ENCODE data around the gene AKR1C4. TPM values are rescaled to one million over a fixed set of nuclear protein-coding genes. Genes with fewer than 3 reads are reported as not detected.

Gene AKR1C4
- total RNA-seq, 1 donor from 2014 or later: not detected

GRCh38 chr10:5268234-5268633 lies 71.6 kb downstream of the AKR1C4 start:
- DNase-seq: no peak

Other genes starting within 250 kb of the AKR1C4 start
- gene AKR1C1, start 233.4 kb upstream of the AKR1C4 start, total RNA-seq: 5.4 TPM
- 2.8 TPM for gene AKR1C2, start 193.0 kb upstream of the AKR1C4 start, total RNA-seq
- gene AKR1C3, start 102.4 kb upstream of the AKR1C4 start, total RNA-seq: 4.0 TPM
- not detected for gene AKR1C8, start 11.7 kb upstream of the AKR1C4 start, total RNA-seq
- not detected for gene UCN3, start 168.1 kb downstream of the AKR1C4 start, total RNA-seq
- gene TUBAL3, start 208.0 kb downstream of the AKR1C4 start, total RNA-seq: 0.31 TPM
- gene NET1, start 215.7 kb downstream of the AKR1C4 start, total RNA-seq: 225 TPM

Measured in tongue (tissue), 2 donors.